ENCODE data around the gene SLPI. TPM values are rescaled to one million over a fixed set of nuclear protein-coding genes. Genes with fewer than 3 reads are reported as not detected.

SLPI gene
- total RNA-seq, 2 experiments from 2014 or later = 0.40 to 0.45 TPM

Other genes starting within 250 kb of the SLPI start
- gene KCNS1, start 153.4 kb downstream of the SLPI start, total RNA-seq = under 1 TPM; 0.13 TPM
- gene WFDC5, start 139.4 kb downstream of the SLPI start, total RNA-seq = under 1 TPM; 0.63 to 0.73 TPM
- not detected for gene WFDC12, start 130.1 kb downstream of the SLPI start, total RNA-seq
- gene PI3, start 79.7 kb downstream of the SLPI start, total RNA-seq = not detected
- gene SEMG1, start 47.5 kb downstream of the SLPI start, total RNA-seq = not detected
- gene SEMG2, start 33.2 kb downstream of the SLPI start, total RNA-seq = not detected
- gene RBPJL, start 52.3 kb upstream of the SLPI start, total RNA-seq = not detected
- 1 to 10 TPM in 1 of 2 experiments, under 1 TPM in 1; 0.83 to 1.5 TPM for gene MATN4, start 53.7 kb upstream of the SLPI start, total RNA-seq
- gene SDC4, start 93.9 kb upstream of the SLPI start, total RNA-seq = 10 to 100 TPM; 28.1 to 28.3 TPM
- gene SYS1, start 108.6 kb upstream of the SLPI start, total RNA-seq = 10 to 100 TPM; 22.1 to 24.2 TPM
- gene TP53TG5, start 123.8 kb upstream of the SLPI start, total RNA-seq = not detected
- 10 to 100 TPM; 11.4 to 13.1 TPM for gene DBNDD2, start 153.7 kb upstream of the SLPI start, total RNA-seq
- gene PIGT, start 161.6 kb upstream of the SLPI start, total RNA-seq = 10 to 100 TPM; 52.4 to 53.0 TPM
- gene WFDC2, start 215.2 kb upstream of the SLPI start, total RNA-seq = not detected

All from activated CD4-positive, alpha-beta memory T cell treated with anti-CD3 and anti-CD28 coated beads, Interleukin-2, amount 10 ng/mL, durations not matched to agents 7 days and 5 days (primary cell).